SU-DHL-6 (cell line): ENCODE data around the gene MAPK14.
"Not testable (repeated sequence)": the region's sequence is repeated elsewhere in the genome, so short reads cannot be mapped to it uniquely, and the experiment has no call there.

ENCODE experiments used
- H2AFZ ChIP-seq: fragments of 200-600 bp; sonication (generic); 2 replicates; pipeline ENCODE4 v1.6.1; 2014; ENCODE audit warnings: low read depth, mild to moderate bottlenecking, moderate library complexity, mixed read lengths, antibody characterized with exemption, low read length; ENCODE audit not compliant: severe bottlenecking
- H3F3A ChIP-seq: fragments of 200-600 bp; shearing (Covaris generic); 2 replicates; pipeline ENCODE4 v1.6.0; 2016; ENCODE audit warnings: antibody characterized with exemption, mild to moderate bottlenecking; ENCODE audit not compliant: insufficient read depth
- H3K27ac ChIP-seq: fragments of 200-600 bp; sonication (generic); 2 replicates; pipeline ENCODE4 v1.5.1; 2016; ENCODE audit warnings: low read depth, mild to moderate bottlenecking, low read length, moderate library complexity, mixed read lengths
- H3K27me3 ChIP-seq: fragments of 200-600 bp; sonication (generic), shearing (Covaris generic); 2 replicates; pipeline ENCODE4 v1.6.0; 2014; ENCODE audit warnings: mild to moderate bottlenecking, low read length
- H3K36me3 ChIP-seq: fragments of 200-600 bp; sonication (generic); 2 replicates; pipeline ENCODE4 v1.6.1; 2014; ENCODE audit warnings: mild to moderate bottlenecking, low read length, mixed read lengths
- H3K4me2 ChIP-seq: fragments of 300-600, 200-600 bp; shearing (Covaris generic), sonication (generic); 2 replicates; pipeline ENCODE4 v1.6.0; 2014; ENCODE audit warnings: low read length, low read depth, mild to moderate bottlenecking; ENCODE audit not compliant: poor library complexity, severe bottlenecking
- H3K4me3 ChIP-seq: fragments of 200-600 bp; sonication (generic); 2 replicates; pipeline ENCODE4 v1.5.1; 2014; ENCODE audit warnings: antibody characterized with exemption, low read length, mild to moderate bottlenecking, mixed read lengths; ENCODE audit not compliant: insufficient read depth, poor library complexity, severe bottlenecking
- H3K79me2 ChIP-seq: fragments of 200-600 bp; sonication (generic); 2 replicates; pipeline ENCODE4 v1.6.1; 2014; ENCODE audit warnings: mild to moderate bottlenecking, low read length, moderate library complexity; ENCODE audit not compliant: insufficient read depth
- H3K9ac ChIP-seq: fragments of 200-600 bp; sonication (generic); 2 replicates; pipeline ENCODE4 v1.7.0; 2014; ENCODE audit warnings: mild to moderate bottlenecking, low read length
- H3K9me2 ChIP-seq: fragments of 200-600 bp; sonication (generic); replicated peaks from 2 replicates; pipeline ENCODE4 v1.6.1; 2014; ENCODE audit warnings: low read length; ENCODE audit not compliant: insufficient read depth
- H3K9me3 ChIP-seq: fragments of 200-600 bp; sonication (generic); 2 replicates; pipeline ENCODE4 v1.6.1; 2014; ENCODE audit warnings: low read length, mixed read lengths; ENCODE audit not compliant: insufficient read depth
- H4K20me1 ChIP-seq: fragments of 200-600 bp; sonication (generic); 2 replicates; pipeline ENCODE4 v1.6.1; 2014; ENCODE audit warnings: low read depth, mild to moderate bottlenecking, antibody characterized with exemption, low read length, moderate library complexity, mixed read lengths
- CTCF ChIP-seq: fragments of 200-600 bp; sonication (generic); IDR thresholded peaks from one replicate; pipeline ENCODE4 v1.5.1; 2017; ENCODE audit warnings: antibody characterized with exemption, mild to moderate bottlenecking, low read length, moderate library complexity; ENCODE audit not compliant: insufficient read depth, poor library complexity, severe bottlenecking
- EZH2phosphoT487 ChIP-seq: fragments of 200-600 bp; sonication (generic), shearing (Covaris generic); conservative IDR thresholded peaks from 2 replicates; pipeline ENCODE4 v1.6.1; 2018; ENCODE audit warnings: mild to moderate bottlenecking, antibody characterized with exemption, low read length, moderate library complexity, mixed read lengths

The MAPK14 gene

GRCh38 chr6:36027501-36028087, at the start of gene MAPK14:
Gene MAPK14, plus strand, starts transcription at chr6:36027808. Its CDS starts 350 bp downstream, at chr6:36028158.
- H2AFZ ChIP-seq: peak within 1 kb of the TSS; percentile 76
- H3K9ac ChIP-seq: peak within 1 kb of the TSS; percentile 86
- peaks cover 50% of the 10 kb centered on the region for H3K79me2 ChIP-seq
- no peaks in the 10 kb centered on the region for H3K9me3 ChIP-seq
- peaks cover 24% of the 10 kb centered on the region for H4K20me1 ChIP-seq
- TF ChIP-seq EZH2phosphoT487: no peak
- TF ChIP-seq CTCF: peak; percentile 95
- peaks cover 5% of the 10 kb centered on the region; the same call in 1 of the 2 replicates for H3F3A ChIP-seq
- no peaks in the 10 kb centered on the region for H3K9me2 ChIP-seq
- peak within 1 kb of the TSS; percentile 73 for H3K27ac ChIP-seq
- peak within 1 kb of the TSS; percentile 86 for H3K4me3 ChIP-seq
- H3K36me3 ChIP-seq: peaks cover 6% of the 10 kb centered on the region; the same call in 1 of the 2 replicates
- H3K4me2 ChIP-seq: peak within 1 kb of the TSS; percentile 82
- H3K27me3 ChIP-seq: no peaks in the 10 kb centered on the region

GRCh38 chr6:35980126-35980525, 47.5 kb upstream of the MAPK14 start:
- H3F3A ChIP-seq, H4K20me1 ChIP-seq, H3K79me2 ChIP-seq, H3K4me2 ChIP-seq, H3K27ac ChIP-seq, H3K9me2 ChIP-seq, H2AFZ ChIP-seq, H3K36me3 ChIP-seq, H3K9ac ChIP-seq, H3K4me3 ChIP-seq, H3K27me3 ChIP-seq, H3K9me3 ChIP-seq: not testable (repeated sequence)

- H3K27ac ChIP-seq: no peak overlapping the region
- no peaks in the 10 kb centered on the region; the same call in 1 of the 2 replicates for H3K27me3 ChIP-seq
- no peaks in the 10 kb centered on the region for H3K9me3 ChIP-seq
- H3K36me3 ChIP-seq: no peaks in the 10 kb centered on the region
- no peaks in the 10 kb centered on the region for H4K20me1 ChIP-seq
- H3K9me2 ChIP-seq: no peaks in the 10 kb centered on the region
- H3K4me3 ChIP-seq: no peak overlapping the region
- no peak overlapping the region for H2AFZ ChIP-seq
- no peak for TF ChIP-seq EZH2phosphoT487
- no peak for TF ChIP-seq CTCF
- H3K9ac ChIP-seq: no peak overlapping the region
- no peaks in the 10 kb centered on the region for H3F3A ChIP-seq
- H3K79me2 ChIP-seq: no peaks in the 10 kb centered on the region
- H3K4me2 ChIP-seq: no peak overlapping the region
Measured at GRCh38 chr6:35980991-35981645, 46.5 kb upstream of the MAPK14 start.

GRCh38 chr6:35984701-35985100, 42.9 kb upstream of the MAPK14 start:
- no peak overlapping the region for H3K27ac ChIP-seq
- no peak overlapping the region for H3K4me3 ChIP-seq
- no peak overlapping the region for H2AFZ ChIP-seq
- H3K4me2 ChIP-seq: no peak overlapping the region
- no peaks in the 10 kb centered on the region for H3K9me3 ChIP-seq
- no peak overlapping the region for H3K9ac ChIP-seq
- H3K36me3 ChIP-seq: no peaks in the 10 kb centered on the region
- H3K27me3 ChIP-seq: no peaks in the 10 kb centered on the region; the same call in 1 of the 2 replicates
- no peaks in the 10 kb centered on the region for H3K79me2 ChIP-seq
- TF ChIP-seq CTCF (no peak), EZH2phosphoT487 (no peak)
- H4K20me1 ChIP-seq: no peaks in the 10 kb centered on the region
- no peaks in the 10 kb centered on the region for H3K9me2 ChIP-seq
- no peaks in the 10 kb centered on the region for H3F3A ChIP-seq

- H3K27ac ChIP-seq, H3K79me2 ChIP-seq, H2AFZ ChIP-seq, H3K4me3 ChIP-seq, H3K9ac ChIP-seq, H3K4me2 ChIP-seq, H3K36me3 ChIP-seq, H4K20me1 ChIP-seq, H3F3A ChIP-seq, H3K27me3 ChIP-seq, H3K9me2 ChIP-seq, H3K9me3 ChIP-seq: not testable (repeated sequence)
Measured at GRCh38 chr6:35988047-35988446, 39.6 kb upstream of the MAPK14 start.
